H1 (cell line): ENCODE results near the gene SYNRG. TPM values are rescaled to one million over a fixed set of nuclear protein-coding genes. Genes with fewer than 3 reads are reported as not detected.

Experiments
- ATF3 ChIP-seq: IDR thresholded peaks from 2 replicates; pipeline ENCODE4 v1.6.1; 2011; ENCODE audit warnings: low read depth, mild to moderate bottlenecking, low read length; ENCODE audit not compliant: insufficient read depth
- BACH1 ChIP-seq: IDR thresholded peaks from 2 replicates; pipeline ENCODE4 v1.6.1; 2012; ENCODE audit warnings: low read length, improper control_type of control experiment
- CBX5 ChIP-seq: fragments of 300-800, 300-1000 bp; sonication (generic); IDR thresholded peaks from 2 replicates; pipeline ENCODE4 v1.7.1; 2016; ENCODE audit warnings: antibody characterized with exemption, low read length, low read depth
- EGR1 ChIP-seq: IDR thresholded peaks from 2 replicates; pipeline ENCODE4 v1.6.1; 2011; ENCODE audit warnings: low read depth, low read length, borderline replicate concordance
- NANOG ChIP-seq: IDR thresholded peaks from 2 replicates; pipeline ENCODE4 v1.6.1; 2011; ENCODE audit warnings: low read length, low read depth, mild to moderate bottlenecking, inconsistent platforms; ENCODE audit not compliant: insufficient read depth, poor library complexity, severe bottlenecking
- RAD21 ChIP-seq, 2 experiments: IDR thresholded peaks in 1 of 2; conservative IDR thresholded peaks in 1 of 2; 2 replicates each; pipeline ENCODE4 v1.6.1; 2011; ENCODE audit warnings: low read depth in 2 of 2, low read length in 2 of 2, improper control_type of control experiment in 1 of 2, inconsistent platforms in 1 of 2, mild to moderate bottlenecking in 1 of 2, moderate library complexity in 1 of 2
- RNF2 ChIP-seq: fragments of 200-900, 300-1000 bp; sonication (generic); IDR thresholded peaks from 2 replicates; pipeline ENCODE4 v1.7.1; 2016; ENCODE audit warnings: borderline replicate concordance, low read depth, mild to moderate bottlenecking, antibody characterized with exemption, low read length; ENCODE audit not compliant: poor library complexity, severe bottlenecking; ENCODE audit errors: missing control alignments
- SUZ12 ChIP-seq: fragments of 200-600 bp; sonication (generic); IDR thresholded peaks from 2 replicates; pipeline ENCODE4 v1.6.1; 2012; ENCODE audit warnings: mild to moderate bottlenecking, inconsistent platforms, low read length, moderate library complexity, mixed read lengths
- TAF1 ChIP-seq: IDR thresholded peaks from 2 replicates; pipeline ENCODE4 v1.6.1; 2011; ENCODE audit warnings: mild to moderate bottlenecking, low read depth, low read length
- polyA plus RNA-seq, 7 experiments: library from polyadenylated mRNA; depleted of rRNA in 3 of 7; stranded (reverse) in 5 of 7; unstranded in 2 of 7; fragments of >200 nt in 5 of 7; fragments of 200-250 nt in 2 of 7; gene quantifications; 1 replicate in 5 of 7; 2 replicates in 1 of 7; 4 replicates in 1 of 7; pipeline versions ENCODE4 v1.2.1 to v1.2.3, GENCODE V29; 2011 to 2013; ENCODE audit warnings: missing spikeins in 2 of 7, mixed read lengths in 2 of 7
- total RNA-seq: library from RNA; stranded (reverse); fragmentation: NEBNext Ultra II Directional; extraction: Animal tissue kit (Norgen Biotek cat#: 25700); gene quantifications from 2 replicates; pipeline ENCODE4 v1.2.1, GENCODE V29; 2021
- TF ChIP-seq, protein P1 (sequence below): fragments of 300-600 bp; sonication (generic); IDR thresholded peaks from 2 replicates; pipeline ENCODE4 v1.7.1; 2012; ENCODE audit warnings: low read length, moderate library complexity, mild to moderate bottlenecking, inconsistent platforms; ENCODE audit not compliant: insufficient replicate concordance

The SYNRG gene
- total and polyA plus RNA-seq, 2 of the 8 experiments (the other 6 are each of a cell fraction or from before 2014, with no cell fraction given) = 7.7 to 31.7 TPM

- TF ChIP-seq, protein P1, sequence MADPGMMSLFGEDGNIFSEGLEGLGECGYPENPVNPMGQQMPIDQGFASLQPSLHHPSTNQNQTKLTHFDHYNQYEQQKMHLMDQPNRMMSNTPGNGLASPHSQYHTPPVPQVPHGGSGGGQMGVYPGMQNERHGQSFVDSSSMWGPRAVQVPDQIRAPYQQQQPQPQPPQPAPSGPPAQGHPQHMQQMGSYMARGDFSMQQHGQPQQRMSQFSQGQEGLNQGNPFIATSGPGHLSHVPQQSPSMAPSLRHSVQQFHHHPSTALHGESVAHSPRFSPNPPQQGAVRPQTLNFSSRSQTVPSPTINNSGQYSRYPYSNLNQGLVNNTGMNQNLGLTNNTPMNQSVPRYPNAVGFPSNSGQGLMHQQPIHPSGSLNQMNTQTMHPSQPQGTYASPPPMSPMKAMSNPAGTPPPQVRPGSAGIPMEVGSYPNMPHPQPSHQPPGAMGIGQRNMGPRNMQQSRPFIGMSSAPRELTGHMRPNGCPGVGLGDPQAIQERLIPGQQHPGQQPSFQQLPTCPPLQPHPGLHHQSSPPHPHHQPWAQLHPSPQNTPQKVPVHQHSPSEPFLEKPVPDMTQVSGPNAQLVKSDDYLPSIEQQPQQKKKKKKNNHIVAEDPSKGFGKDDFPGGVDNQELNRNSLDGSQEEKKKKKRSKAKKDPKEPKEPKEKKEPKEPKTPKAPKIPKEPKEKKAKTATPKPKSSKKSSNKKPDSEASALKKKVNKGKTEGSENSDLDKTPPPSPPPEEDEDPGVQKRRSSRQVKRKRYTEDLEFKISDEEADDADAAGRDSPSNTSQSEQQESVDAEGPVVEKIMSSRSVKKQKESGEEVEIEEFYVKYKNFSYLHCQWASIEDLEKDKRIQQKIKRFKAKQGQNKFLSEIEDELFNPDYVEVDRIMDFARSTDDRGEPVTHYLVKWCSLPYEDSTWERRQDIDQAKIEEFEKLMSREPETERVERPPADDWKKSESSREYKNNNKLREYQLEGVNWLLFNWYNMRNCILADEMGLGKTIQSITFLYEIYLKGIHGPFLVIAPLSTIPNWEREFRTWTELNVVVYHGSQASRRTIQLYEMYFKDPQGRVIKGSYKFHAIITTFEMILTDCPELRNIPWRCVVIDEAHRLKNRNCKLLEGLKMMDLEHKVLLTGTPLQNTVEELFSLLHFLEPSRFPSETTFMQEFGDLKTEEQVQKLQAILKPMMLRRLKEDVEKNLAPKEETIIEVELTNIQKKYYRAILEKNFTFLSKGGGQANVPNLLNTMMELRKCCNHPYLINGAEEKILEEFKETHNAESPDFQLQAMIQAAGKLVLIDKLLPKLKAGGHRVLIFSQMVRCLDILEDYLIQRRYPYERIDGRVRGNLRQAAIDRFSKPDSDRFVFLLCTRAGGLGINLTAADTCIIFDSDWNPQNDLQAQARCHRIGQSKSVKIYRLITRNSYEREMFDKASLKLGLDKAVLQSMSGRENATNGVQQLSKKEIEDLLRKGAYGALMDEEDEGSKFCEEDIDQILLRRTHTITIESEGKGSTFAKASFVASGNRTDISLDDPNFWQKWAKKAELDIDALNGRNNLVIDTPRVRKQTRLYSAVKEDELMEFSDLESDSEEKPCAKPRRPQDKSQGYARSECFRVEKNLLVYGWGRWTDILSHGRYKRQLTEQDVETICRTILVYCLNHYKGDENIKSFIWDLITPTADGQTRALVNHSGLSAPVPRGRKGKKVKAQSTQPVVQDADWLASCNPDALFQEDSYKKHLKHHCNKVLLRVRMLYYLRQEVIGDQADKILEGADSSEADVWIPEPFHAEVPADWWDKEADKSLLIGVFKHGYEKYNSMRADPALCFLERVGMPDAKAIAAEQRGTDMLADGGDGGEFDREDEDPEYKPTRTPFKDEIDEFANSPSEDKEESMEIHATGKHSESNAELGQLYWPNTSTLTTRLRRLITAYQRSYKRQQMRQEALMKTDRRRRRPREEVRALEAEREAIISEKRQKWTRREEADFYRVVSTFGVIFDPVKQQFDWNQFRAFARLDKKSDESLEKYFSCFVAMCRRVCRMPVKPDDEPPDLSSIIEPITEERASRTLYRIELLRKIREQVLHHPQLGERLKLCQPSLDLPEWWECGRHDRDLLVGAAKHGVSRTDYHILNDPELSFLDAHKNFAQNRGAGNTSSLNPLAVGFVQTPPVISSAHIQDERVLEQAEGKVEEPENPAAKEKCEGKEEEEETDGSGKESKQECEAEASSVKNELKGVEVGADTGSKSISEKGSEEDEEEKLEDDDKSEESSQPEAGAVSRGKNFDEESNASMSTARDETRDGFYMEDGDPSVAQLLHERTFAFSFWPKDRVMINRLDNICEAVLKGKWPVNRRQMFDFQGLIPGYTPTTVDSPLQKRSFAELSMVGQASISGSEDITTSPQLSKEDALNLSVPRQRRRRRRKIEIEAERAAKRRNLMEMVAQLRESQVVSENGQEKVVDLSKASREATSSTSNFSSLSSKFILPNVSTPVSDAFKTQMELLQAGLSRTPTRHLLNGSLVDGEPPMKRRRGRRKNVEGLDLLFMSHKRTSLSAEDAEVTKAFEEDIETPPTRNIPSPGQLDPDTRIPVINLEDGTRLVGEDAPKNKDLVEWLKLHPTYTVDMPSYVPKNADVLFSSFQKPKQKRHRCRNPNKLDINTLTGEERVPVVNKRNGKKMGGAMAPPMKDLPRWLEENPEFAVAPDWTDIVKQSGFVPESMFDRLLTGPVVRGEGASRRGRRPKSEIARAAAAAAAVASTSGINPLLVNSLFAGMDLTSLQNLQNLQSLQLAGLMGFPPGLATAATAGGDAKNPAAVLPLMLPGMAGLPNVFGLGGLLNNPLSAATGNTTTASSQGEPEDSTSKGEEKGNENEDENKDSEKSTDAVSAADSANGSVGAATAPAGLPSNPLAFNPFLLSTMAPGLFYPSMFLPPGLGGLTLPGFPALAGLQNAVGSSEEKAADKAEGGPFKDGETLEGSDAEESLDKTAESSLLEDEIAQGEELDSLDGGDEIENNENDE = no peak
- no peak for TF ChIP-seq CBX5
- TF ChIP-seq RNF2 = no peak
- TF ChIP-seq ATF3 = no peak
- TF ChIP-seq EGR1 = no peak
- no peak for TF ChIP-seq BACH1
- TF ChIP-seq NANOG = no peak
- TF ChIP-seq TAF1 = no peak
- TF ChIP-seq RAD21 (IDR thresholded peaks at IDR 0.05 in 1 of 2, conservative IDR thresholded peaks at IDR 0.05 in 1 of 2; ENCODE audit: low read depth in 2 of 2, low read length in 2 of 2) = no peak
- no peak for TF ChIP-seq SUZ12
These were observed 108.8 kb downstream of the SYNRG start (continued) for GRCh38 chr17:37500378-37500777.
